Measurements from ENCODE around the gene DSCAM. TPM values are rescaled to one million over a fixed set of nuclear protein-coding genes. Genes with fewer than 3 reads are reported as not detected.

The DSCAM gene
- total and polyA plus RNA-seq, 3 donors from 2014 or later, result 0.70 to 2.3 (median 2.0) TPM

DNA sequence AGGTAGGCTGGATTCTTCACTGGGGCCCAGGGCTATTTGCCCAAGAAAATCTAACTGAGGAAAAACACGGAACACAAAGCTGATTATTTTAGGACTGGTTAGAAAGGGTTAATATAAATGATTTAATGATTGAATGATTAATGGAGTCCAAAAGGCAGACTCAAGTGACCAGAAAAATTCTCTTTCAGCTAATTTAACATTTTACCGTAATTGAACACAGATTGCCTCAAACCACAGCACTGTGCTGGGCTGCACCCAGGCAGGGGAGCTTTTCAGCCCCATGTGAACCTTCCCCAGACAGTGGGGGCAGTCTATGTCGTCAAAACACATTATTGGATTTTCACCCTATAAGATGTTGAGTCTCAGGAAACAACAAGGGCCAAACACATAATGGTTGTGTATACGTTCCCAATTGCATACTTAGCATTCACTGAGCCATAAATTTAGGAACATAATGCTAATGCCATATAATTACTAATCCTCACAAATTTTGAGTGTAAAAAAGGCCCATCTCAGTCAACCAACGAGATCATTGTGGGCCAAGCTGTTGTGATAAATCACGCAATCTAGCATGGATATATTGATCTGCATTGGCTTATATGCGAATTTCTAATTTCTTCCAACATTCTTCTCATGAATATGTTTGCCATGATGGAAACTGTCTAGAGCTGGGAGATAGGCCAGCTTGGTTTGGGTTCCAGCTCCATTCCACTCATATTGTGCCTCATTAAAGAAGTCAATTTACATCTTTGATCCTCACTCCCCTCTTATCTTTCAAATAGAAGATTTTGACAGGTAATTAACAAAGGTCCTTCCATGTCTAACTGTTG is 27.7 kb downstream of the DSCAM start:
- H3K36me3 ChIP-seq (ENCODE audit: low read depth, missing control alignments), result no peaks in the 10 kb centered on the region
- WGBS, 2 donors, result 80 to 84% methylated on average over 7 of the region's 7 CpGs
- no peak for DNase-seq
- no peak overlapping the region for H3K27ac ChIP-seq
- intact Hi-C loops (cut with DNase I; ENCODE audit: low total_unique reads), result no loop called here
- TF ChIP-seq POLR2A (IDR thresholded peaks at IDR 0.05), result no peak
- TF ChIP-seq, protein P1, sequence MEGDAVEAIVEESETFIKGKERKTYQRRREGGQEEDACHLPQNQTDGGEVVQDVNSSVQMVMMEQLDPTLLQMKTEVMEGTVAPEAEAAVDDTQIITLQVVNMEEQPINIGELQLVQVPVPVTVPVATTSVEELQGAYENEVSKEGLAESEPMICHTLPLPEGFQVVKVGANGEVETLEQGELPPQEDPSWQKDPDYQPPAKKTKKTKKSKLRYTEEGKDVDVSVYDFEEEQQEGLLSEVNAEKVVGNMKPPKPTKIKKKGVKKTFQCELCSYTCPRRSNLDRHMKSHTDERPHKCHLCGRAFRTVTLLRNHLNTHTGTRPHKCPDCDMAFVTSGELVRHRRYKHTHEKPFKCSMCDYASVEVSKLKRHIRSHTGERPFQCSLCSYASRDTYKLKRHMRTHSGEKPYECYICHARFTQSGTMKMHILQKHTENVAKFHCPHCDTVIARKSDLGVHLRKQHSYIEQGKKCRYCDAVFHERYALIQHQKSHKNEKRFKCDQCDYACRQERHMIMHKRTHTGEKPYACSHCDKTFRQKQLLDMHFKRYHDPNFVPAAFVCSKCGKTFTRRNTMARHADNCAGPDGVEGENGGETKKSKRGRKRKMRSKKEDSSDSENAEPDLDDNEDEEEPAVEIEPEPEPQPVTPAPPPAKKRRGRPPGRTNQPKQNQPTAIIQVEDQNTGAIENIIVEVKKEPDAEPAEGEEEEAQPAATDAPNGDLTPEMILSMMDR (IDR thresholded peaks at IDR 0.05), result no peak
- H3K4me3 ChIP-seq, result no peak overlapping the region
- no peaks in the 10 kb centered on the region for H3K27me3 ChIP-seq
- no peaks in the 10 kb centered on the region for H3K9me3 ChIP-seq
- H3K4me1 ChIP-seq, result no peaks in the 10 kb centered on the region

- no peak for DNase-seq
- WGBS, 2 donors, result 95 to 96% methylated on average over 4 of the region's 4 CpGs
These were observed 33.0 kb downstream of the DSCAM start for GRCh38 chr21:40813918-40814317.

DNA sequence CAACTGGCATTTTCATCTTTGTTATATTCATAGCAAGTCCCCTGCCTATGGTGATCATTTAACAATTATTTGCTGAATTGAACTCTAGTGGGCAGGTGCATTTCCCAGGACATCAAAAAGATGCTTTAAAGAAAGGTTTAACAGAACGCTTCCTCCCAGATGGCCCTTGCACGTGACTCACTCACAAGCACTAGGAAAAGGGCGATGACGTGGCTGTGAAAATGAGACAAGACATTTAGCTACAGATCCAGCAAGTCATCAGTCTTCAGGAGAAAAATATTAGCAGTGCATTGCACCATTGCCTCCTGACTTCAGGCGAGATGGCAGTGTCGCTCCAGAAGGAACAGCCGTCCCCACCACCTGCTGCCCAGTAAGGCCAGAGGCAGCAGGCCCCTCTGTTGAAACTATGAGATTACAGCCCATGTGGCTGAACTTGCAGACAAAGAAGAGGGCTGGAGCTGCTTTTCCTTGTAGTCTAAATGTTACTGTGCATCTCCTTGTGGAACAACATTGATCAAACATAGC is 37.2 kb downstream of the DSCAM start:
- DNase-seq, result no peak
- Histone ChIP-seq H3K27ac (no peak overlapping the region), H3K9me3 (no peaks in the 10 kb centered on the region), H3K27me3 (no peaks in the 10 kb centered on the region), H3K4me3 (no peak overlapping the region), H3K36me3 (ENCODE audit: low read depth, missing control alignments) (no peaks in the 10 kb centered on the region), H3K4me1 (no peaks in the 10 kb centered on the region)
- 88 to 91% methylated on average over 7 of the region's 7 CpGs for WGBS, 2 donors
- TF ChIP-seq POLR2A (IDR thresholded peaks at IDR 0.05), result no peak
- TF ChIP-seq, protein P1 (IDR thresholded peaks at IDR 0.05), result no peak
- intact Hi-C loops (cut with DNase I; ENCODE audit: low total_unique reads), result no loop called here

More at GRCh38 chr21:40813918-40814317, 33.0 kb downstream of the DSCAM start:
- Histone ChIP-seq H3K36me3 (ENCODE audit: low read depth, missing control alignments) (no peaks in the 10 kb centered on the region), H3K4me3 (no peak overlapping the region), H3K4me1 (no peaks in the 10 kb centered on the region), H3K27ac (no peak overlapping the region), H3K9me3 (no peaks in the 10 kb centered on the region), H3K27me3 (no peaks in the 10 kb centered on the region)
- intact Hi-C loops (cut with DNase I; ENCODE audit: low total_unique reads), result no loop called here
- TF ChIP-seq, protein P1 (IDR thresholded peaks at IDR 0.05), result no peak
- no peak for TF ChIP-seq POLR2A (IDR thresholded peaks at IDR 0.05)

DNA sequence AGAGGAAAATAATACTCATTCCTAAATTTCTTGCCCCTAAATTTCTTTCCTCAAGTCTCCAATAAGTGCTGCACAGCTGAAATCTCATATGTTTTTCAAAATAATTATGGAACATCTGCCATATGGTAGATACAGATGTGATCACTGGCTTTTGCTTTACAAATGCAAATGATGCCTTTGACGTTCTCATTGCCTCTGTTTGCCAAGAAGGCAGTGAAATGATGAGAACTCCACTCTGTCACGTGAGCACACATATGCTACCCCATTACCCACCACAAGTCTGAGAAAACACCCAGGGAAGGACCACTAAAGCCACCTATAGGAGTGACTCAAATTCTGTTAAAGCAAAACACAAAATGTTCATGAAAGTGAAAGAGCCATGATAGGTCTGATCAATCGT is 43.9 kb downstream of the DSCAM start:
- H3K27me3 ChIP-seq, result no peaks in the 10 kb centered on the region
- no peak overlapping the region for H3K4me3 ChIP-seq
- no peak for TF ChIP-seq POLR2A (IDR thresholded peaks at IDR 0.05)
- TF ChIP-seq, protein P1 (IDR thresholded peaks at IDR 0.05), result no peak
- no peak overlapping the region for H3K27ac ChIP-seq
- no peaks in the 10 kb centered on the region for H3K36me3 ChIP-seq (ENCODE audit: low read depth, missing control alignments)
- WGBS, 2 donors, result 76 to 77% methylated on average over 3 of the region's 3 CpGs
- DNase-seq, result no peak
- H3K4me1 ChIP-seq, result no peaks in the 10 kb centered on the region
- intact Hi-C loops (cut with DNase I; ENCODE audit: low total_unique reads), result no loop called here
- H3K9me3 ChIP-seq, result no peaks in the 10 kb centered on the region
